Adrenal gland (tissue), 12 donors: ENCODE results near the gene PPP1R9A. TPM values are rescaled to one million over a fixed set of nuclear protein-coding genes. Genes with fewer than 3 reads are reported as not detected.

Experiments
- DNase-seq, 7 donors: peaks; one replicate each; pipeline ENCODE4 v3.0.0-alpha.2; 2019 to 2020
- H3K27ac ChIP-seq, 5 donors: fragments of 200-600 bp; sonication (generic) in 4 of 5; 1 replicate in 3 of 5; 2 replicates in 2 of 5; pipeline versions ENCODE4 v1.5.1 to v1.8.0; 2016 to 2020; ENCODE audit warnings: mild to moderate bottlenecking in 1 of 5
- H3K27me3 ChIP-seq: fragments of 200-600 bp; 2 replicates; pipeline ENCODE4 v1.8.0; 2021
- H3K36me3 ChIP-seq, 2 donors: fragments of 200-600 bp; replicated peaks in 1 of 2; 1 replicate in 1 of 2; 2 replicates in 1 of 2; pipeline versions ENCODE4 v1.5.1 to v1.8.0; 2018 to 2022
- H3K4me1 ChIP-seq, 2 donors: fragments of 200-600 bp; replicated peaks in 1 of 2; 1 replicate in 1 of 2; 2 replicates in 1 of 2; pipeline versions ENCODE4 v1.5.1 to v1.8.0; 2018 to 2021
- H3K4me3 ChIP-seq, 4 donors: fragments of 200-600 bp; sonication (generic) in 3 of 4; one replicate each; pipeline ENCODE4 v1.5.1; 2016 to 2018
- H3K9me3 ChIP-seq, 3 donors: fragments of 200-600 bp; sonication (generic) in 1 of 3; replicated peaks in 1 of 3; 1 replicate in 2 of 3; 2 replicates in 1 of 3; pipeline versions ENCODE4 v1.5.1 to v1.8.0; 2016 to 2021
- POLR2A ChIP-seq, 2 donors: fragments of 450-650 bp; IDR thresholded peaks; one replicate each; pipeline ENCODE4 v1.6.1; 2017; ENCODE audit warnings: antibody characterized with exemption in 2 of 2, mild to moderate bottlenecking in 2 of 2, moderate library complexity in 1 of 2
- WGBS, 4 donors: extraction: QIAGEN DNeasy Blood & Tissue Kit in 2 of 4; methylation state at CpG; one replicate each; pipeline versions ENCODE4 v1.1.5 to v1.1.7; 2013 to 2017; 5-methylcytosine and 5-hydroxymethylcytosine counted together
- intact Hi-C, 2 donors: fragments of 100-400 bp; cut with DNase I; formaldehyde crosslinking; loops; one replicate each; pipeline versions ENCODE4 v1.14.1 to v1.15.0; 2022 to 2023
- polyA plus RNA-seq, 3 donors: library from polyadenylated mRNA; stranded (reverse); fragments of 200-250 nt in 2 of 3; fragments of 350-450 nt in 1 of 3; fragmentation: Illumina TruSeq in 1 of 3; extraction: RNeasy Lipid Tissue Mini Kit (QIAGEN cat#74804) in 1 of 3; gene quantifications; one replicate each; pipeline ENCODE4 v1.2.3, GENCODE V29; 2013 to 2014
- total RNA-seq, 9 donors: library from RNA; depleted of rRNA in 4 of 9; stranded (reverse); fragments of >200 nt in 4 of 9; fragments of 120-200 nt in 1 of 9; fragmentation: NEBNext Ultra II Directional in 1 of 9; extraction: Animal tissue kit (Norgen Biotek cat#: 25700) in 1 of 9; gene quantifications; one replicate each; pipeline versions ENCODE4 v1.1.0 to v1.2.4, GENCODE V29; 2013 to 2023
- TF ChIP-seq, protein P1 (sequence below), 6 experiments: fragments of 450-650 bp in 4 of 6; fragments of 200-600 bp in 2 of 6; sonication (generic) in 1 of 6; IDR thresholded peaks; 1 replicate in 5 of 6; 2 replicates in 1 of 6; pipeline versions ENCODE4 v1.5.1 to v1.8.0; 2016 to 2021; ENCODE audit warnings: antibody characterized with exemption in 6 of 6, mild to moderate bottlenecking in 2 of 6, moderate library complexity in 1 of 6
- donor health status: healthy with polysubstance abuse.
- donor health status: Bipolar disorder and iron deficiency.
- donor health status: DM: yes; HTN: yes; CAD: no.
- donor health status: DM: no; HTN: no; CAD: no.
- donor health status: DM: no; HTN: no; CAD: no.
- donor health status: DM: yes; HTN: yes; CAD: no.

PPP1R9A gene
- total and polyA plus RNA-seq, 12 donors: 7.2 to 86.0 (median 40.6) TPM

GRCh38 chr7:95295397-95295796 lies 388.0 kb downstream of the PPP1R9A start:
- Histone ChIP-seq H3K4me1 (no peaks in the 10 kb centered on the region), H3K9me3 (no peaks in the 10 kb centered on the region), H3K4me3 (no peak overlapping the region), H3K27me3 (no peaks in the 10 kb centered on the region), H3K36me3 (no peaks in the 10 kb centered on the region), H3K27ac (no peak overlapping the region)
- no peak for DNase-seq
- TF ChIP-seq, protein P1, sequence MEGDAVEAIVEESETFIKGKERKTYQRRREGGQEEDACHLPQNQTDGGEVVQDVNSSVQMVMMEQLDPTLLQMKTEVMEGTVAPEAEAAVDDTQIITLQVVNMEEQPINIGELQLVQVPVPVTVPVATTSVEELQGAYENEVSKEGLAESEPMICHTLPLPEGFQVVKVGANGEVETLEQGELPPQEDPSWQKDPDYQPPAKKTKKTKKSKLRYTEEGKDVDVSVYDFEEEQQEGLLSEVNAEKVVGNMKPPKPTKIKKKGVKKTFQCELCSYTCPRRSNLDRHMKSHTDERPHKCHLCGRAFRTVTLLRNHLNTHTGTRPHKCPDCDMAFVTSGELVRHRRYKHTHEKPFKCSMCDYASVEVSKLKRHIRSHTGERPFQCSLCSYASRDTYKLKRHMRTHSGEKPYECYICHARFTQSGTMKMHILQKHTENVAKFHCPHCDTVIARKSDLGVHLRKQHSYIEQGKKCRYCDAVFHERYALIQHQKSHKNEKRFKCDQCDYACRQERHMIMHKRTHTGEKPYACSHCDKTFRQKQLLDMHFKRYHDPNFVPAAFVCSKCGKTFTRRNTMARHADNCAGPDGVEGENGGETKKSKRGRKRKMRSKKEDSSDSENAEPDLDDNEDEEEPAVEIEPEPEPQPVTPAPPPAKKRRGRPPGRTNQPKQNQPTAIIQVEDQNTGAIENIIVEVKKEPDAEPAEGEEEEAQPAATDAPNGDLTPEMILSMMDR (IDR thresholded peaks at IDR 0.05): no peak
- no peak for TF ChIP-seq POLR2A (IDR thresholded peaks at IDR 0.05)
- intact Hi-C loops: no loop called here

- no peaks in the 10 kb centered on the region for H3K27me3 ChIP-seq
- H3K4me1 ChIP-seq: no peaks in the 10 kb centered on the region
- no peak for TF ChIP-seq POLR2A (IDR thresholded peaks at IDR 0.05)
- TF ChIP-seq, protein P1 (IDR thresholded peaks at IDR 0.05): no peak
- H3K36me3 ChIP-seq: no peaks in the 10 kb centered on the region
- no peak overlapping the region for H3K27ac ChIP-seq
- WGBS, 4 donors: 85 to 95% (median 92%) methylated on average over 6 of the region's 6 CpGs
- no peak overlapping the region for H3K4me3 ChIP-seq
- intact Hi-C loops: no loop called here
- DNase-seq: no peak
- no peaks in the 10 kb centered on the region for H3K9me3 ChIP-seq
These were observed 389.1 kb downstream of the PPP1R9A start for GRCh38 chr7:95296456-95296855.

- H3K4me1 ChIP-seq: no peaks in the 10 kb centered on the region
- TF ChIP-seq POLR2A (IDR thresholded peaks at IDR 0.05): no peak
- TF ChIP-seq, protein P1 (IDR thresholded peaks at IDR 0.05): no peak
- intact Hi-C loops: no loop called here
- DNase-seq: no peak
- H3K27ac ChIP-seq: no peak overlapping the region
- no peaks in the 10 kb centered on the region for H3K36me3 ChIP-seq
- no peaks in the 10 kb centered on the region for H3K27me3 ChIP-seq
- 80 to 90% (median 84%) methylated on average over 1 of the region's 1 CpG for WGBS, 4 donors
- H3K9me3 ChIP-seq: no peaks in the 10 kb centered on the region
- H3K4me3 ChIP-seq: no peak overlapping the region
These were observed 389.6 kb downstream of the PPP1R9A start for GRCh38 chr7:95297041-95297440.

DNA sequence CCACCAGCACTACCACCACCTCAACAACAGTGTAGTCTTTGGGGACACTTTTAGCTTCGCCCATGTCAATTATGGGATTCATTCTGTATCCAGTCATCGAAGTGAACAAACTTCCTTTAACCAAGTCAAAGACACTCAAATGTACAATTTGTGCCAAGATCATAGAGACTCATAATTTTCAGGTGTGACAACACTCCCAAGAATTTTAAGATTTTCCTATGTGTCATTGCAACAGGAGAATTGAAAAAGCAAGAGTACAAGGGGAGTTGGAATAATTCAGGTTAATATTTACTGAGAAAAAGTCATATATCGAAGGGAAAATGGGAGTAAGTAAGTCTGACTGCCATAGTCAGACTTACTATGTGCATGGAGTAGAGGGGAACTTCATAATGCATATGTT lies 390.7 kb downstream of the PPP1R9A start:
- no peaks in the 10 kb centered on the region for H3K36me3 ChIP-seq
- intact Hi-C loops: no loop called here
- 93 to 98% (median 96%) methylated on average over 3 of the region's 3 CpGs for WGBS, 4 donors
- H3K27me3 ChIP-seq: no peaks in the 10 kb centered on the region
- H3K27ac ChIP-seq: no peak overlapping the region
- no peaks in the 10 kb centered on the region for H3K9me3 ChIP-seq
- H3K4me3 ChIP-seq: no peak overlapping the region
- no peaks in the 10 kb centered on the region for H3K4me1 ChIP-seq
- DNase-seq: no peak
- TF ChIP-seq, protein P1 (IDR thresholded peaks at IDR 0.05): no peak
- no peak for TF ChIP-seq POLR2A (IDR thresholded peaks at IDR 0.05)
